Lower leg skin (tissue), 4 donors: ENCODE results near the gene CCR5. TPM values are rescaled to one million over a fixed set of nuclear protein-coding genes. Genes with fewer than 3 reads are reported as not detected.

Source experiments
- DNase-seq, 2 donors: peaks; one replicate each; pipeline ENCODE4 v3.0.0-alpha.2; 2019; ENCODE audit warnings: low spot score in 2 of 2
- H3K4me3 ChIP-seq: fragments of 200-600 bp; sonication (generic); 2 replicates; pipeline ENCODE4 v1.5.1; 2017; ENCODE audit warnings: mild to moderate bottlenecking, low read depth; ENCODE audit not compliant: poor library complexity, severe bottlenecking
- POLR2A ChIP-seq, 2 donors: fragments of 450-650 bp; IDR thresholded peaks; one replicate each; pipeline ENCODE4 v1.6.1; 2016 to 2017; ENCODE audit warnings: antibody characterized with exemption in 2 of 2, mild to moderate bottlenecking in 1 of 2, moderate library complexity in 1 of 2
- WGBS, 2 donors: methylation state at CpG; one replicate each; pipeline ENCODE4 v1.1.5; 2018; 5-methylcytosine and 5-hydroxymethylcytosine counted together
- intact Hi-C: fragments of 100-400 bp; cut with DNase I; formaldehyde crosslinking; loops from one replicate; pipeline ENCODE4 v1.15.0; 2023; ENCODE audit warnings: low total_unique reads
- total RNA-seq, 4 donors: library from RNA; depleted of rRNA; stranded (reverse); fragments of >200 nt; gene quantifications; one replicate each; pipeline ENCODE4 v1.1.0, GENCODE V29; 2016
- TF ChIP-seq, protein P1 (sequence below), 3 donors: fragments of 450-650 bp; IDR thresholded peaks; one replicate each; pipeline ENCODE4 v1.5.1; 2016; ENCODE audit warnings: antibody characterized with exemption in 3 of 3, mild to moderate bottlenecking in 3 of 3, moderate library complexity in 2 of 3

Gene CCR5
- total RNA-seq, 4 donors from 2014 or later, result 0.16 to 0.55 (median 0.20) TPM; not detected in 1

DNA sequence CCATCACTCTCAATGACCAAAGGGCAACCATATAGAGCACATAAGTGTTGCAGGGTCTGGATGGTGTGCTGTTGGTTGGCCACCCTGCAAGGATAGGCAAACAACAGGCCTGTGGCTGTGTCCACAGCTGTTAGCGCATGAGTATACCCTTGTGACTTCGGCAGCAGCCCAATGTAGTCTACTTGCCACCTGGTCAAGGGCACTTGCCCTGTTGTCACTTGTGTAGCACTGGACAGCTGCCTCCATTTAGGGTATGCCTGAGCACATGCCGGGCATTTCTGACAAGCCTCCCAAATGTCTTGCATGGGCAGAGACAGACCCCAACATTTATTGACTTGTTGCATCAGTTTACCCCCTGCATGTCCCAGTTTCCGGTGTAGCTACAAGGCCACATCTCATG, 49.1 kb downstream of the CCR5 start:
- intact Hi-C loops, result no loop called here
- TF ChIP-seq, protein P1, sequence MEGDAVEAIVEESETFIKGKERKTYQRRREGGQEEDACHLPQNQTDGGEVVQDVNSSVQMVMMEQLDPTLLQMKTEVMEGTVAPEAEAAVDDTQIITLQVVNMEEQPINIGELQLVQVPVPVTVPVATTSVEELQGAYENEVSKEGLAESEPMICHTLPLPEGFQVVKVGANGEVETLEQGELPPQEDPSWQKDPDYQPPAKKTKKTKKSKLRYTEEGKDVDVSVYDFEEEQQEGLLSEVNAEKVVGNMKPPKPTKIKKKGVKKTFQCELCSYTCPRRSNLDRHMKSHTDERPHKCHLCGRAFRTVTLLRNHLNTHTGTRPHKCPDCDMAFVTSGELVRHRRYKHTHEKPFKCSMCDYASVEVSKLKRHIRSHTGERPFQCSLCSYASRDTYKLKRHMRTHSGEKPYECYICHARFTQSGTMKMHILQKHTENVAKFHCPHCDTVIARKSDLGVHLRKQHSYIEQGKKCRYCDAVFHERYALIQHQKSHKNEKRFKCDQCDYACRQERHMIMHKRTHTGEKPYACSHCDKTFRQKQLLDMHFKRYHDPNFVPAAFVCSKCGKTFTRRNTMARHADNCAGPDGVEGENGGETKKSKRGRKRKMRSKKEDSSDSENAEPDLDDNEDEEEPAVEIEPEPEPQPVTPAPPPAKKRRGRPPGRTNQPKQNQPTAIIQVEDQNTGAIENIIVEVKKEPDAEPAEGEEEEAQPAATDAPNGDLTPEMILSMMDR (IDR thresholded peaks at IDR 0.05), result no peak
- no peak for TF ChIP-seq POLR2A (IDR thresholded peaks at IDR 0.05)
- WGBS, 2 donors, result 93 to 98% methylated on average over 4 of the region's 4 CpGs
- no peak overlapping the region for H3K4me3 ChIP-seq
- DNase-seq, result no peak

- no peak overlapping the region for H3K4me3 ChIP-seq
- 74 to 86% methylated on average over 2 of the region's 2 CpGs for WGBS, 2 donors
- TF ChIP-seq, protein P1 (IDR thresholded peaks at IDR 0.05), result no peak
- no peak for TF ChIP-seq POLR2A (IDR thresholded peaks at IDR 0.05)
- no peak for DNase-seq
- intact Hi-C loops, result no loop called here
Measured at GRCh38 chr3:46420931-46421330, 50.2 kb downstream of the CCR5 start.

DNA sequence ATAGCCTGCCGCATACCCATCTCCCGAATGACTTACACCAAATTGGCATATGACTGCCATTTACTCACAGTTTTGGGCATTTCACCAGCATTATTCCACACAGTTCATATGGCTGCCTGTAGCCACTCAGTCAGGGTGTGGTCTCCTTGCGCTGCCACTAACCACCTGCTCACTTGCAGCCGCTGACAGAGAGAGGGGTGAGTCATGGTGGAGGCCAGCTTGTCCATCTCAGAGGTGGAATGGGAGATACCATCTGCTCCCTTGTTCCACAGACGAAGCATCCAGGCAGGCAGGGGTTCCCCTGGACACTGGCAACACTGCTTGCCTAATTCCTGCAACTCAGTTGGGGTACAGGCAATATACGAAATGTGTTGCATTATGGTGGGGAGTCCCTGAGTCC, 51.9 kb downstream of the CCR5 start:
- 62 to 79% methylated on average over 6 of the region's 6 CpGs for WGBS, 2 donors
- DNase-seq, result no peak
- TF ChIP-seq, protein P1 (IDR thresholded peaks at IDR 0.05), result no peak
- no peak for TF ChIP-seq POLR2A (IDR thresholded peaks at IDR 0.05)
- intact Hi-C loops, result no loop called here
- no peak overlapping the region for H3K4me3 ChIP-seq

DNA sequence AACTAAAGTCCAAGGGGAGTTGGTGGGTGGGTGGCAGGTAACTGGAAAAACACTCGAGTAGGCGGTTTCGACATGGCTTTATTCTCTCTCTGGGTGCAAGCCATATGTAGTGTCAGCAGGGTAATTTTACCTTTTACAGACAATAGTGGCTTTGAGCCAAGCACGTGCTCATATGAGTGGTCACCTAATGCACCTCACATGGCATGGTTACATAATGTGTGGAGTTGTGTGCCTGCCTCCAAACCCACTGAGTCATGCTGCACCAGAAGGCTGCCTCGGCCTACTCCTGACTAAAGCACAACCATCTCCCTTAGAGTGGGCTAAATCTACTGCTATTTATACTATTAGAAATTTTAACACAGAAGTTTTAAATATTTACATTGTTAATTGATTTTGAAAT, 52.8 kb downstream of the CCR5 start:
- WGBS, 2 donors, result 64 to 73% methylated on average over 5 of the region's 5 CpGs
- H3K4me3 ChIP-seq, result no peak overlapping the region
- intact Hi-C loops, result no loop called here
- no peak for TF ChIP-seq POLR2A (IDR thresholded peaks at IDR 0.05)
- TF ChIP-seq, protein P1 (IDR thresholded peaks at IDR 0.05), result no peak
- no peak for DNase-seq

Other genes with a start within 250 kb of the CCR5 start
- gene CCR1, start 162.6 kb upstream of the CCR5 start, total RNA-seq, result 1 to 10 TPM; 1.0 to 3.0 (median 1.4) TPM
- 1 to 10 TPM in 3 of 4 donors, under 1 TPM in 1; 0.55 to 3.2 (median 2.4) TPM for gene CCR3, start 128.5 kb upstream of the CCR5 start, total RNA-seq
- 1 to 10 TPM in 2 of 4 donors, under 1 TPM in 1, not detected in 1; 0.89 to 1.8 (median 1.3) TPM for gene CCR2, start 16.8 kb upstream of the CCR5 start, total RNA-seq
- gene CCRL2, start 36.3 kb downstream of the CCR5 start, total RNA-seq, result 1 to 10 TPM in 2 of 4 donors, under 1 TPM in 2; 0.32 to 1.2 (median 0.78) TPM
- 1 to 10 TPM in 3 of 4 donors, under 1 TPM in 1; 0.91 to 3.9 (median 2.5) TPM for gene LTF, start 94.0 kb downstream of the CCR5 start, total RNA-seq
- not detected for gene RTP3, start 127.0 kb downstream of the CCR5 start, total RNA-seq
- gene LRRC2, start 195.4 kb downstream of the CCR5 start, total RNA-seq, result 1 to 10 TPM; 1.0 to 3.5 (median 3.3) TPM
- under 1 TPM in 1 of 4 donors, not detected in 3; 0.42 TPM for gene FAM240A, start 241.6 kb downstream of the CCR5 start, total RNA-seq